ENCODE data around the gene ENPP6. TPM values are rescaled to one million over a fixed set of nuclear protein-coding genes. Genes with fewer than 3 reads are reported as not detected.

ENPP6 gene
- total and polyA plus RNA-seq, 2 experiments from 2014 or later = 0.11 TPM; not detected in 1

DNA sequence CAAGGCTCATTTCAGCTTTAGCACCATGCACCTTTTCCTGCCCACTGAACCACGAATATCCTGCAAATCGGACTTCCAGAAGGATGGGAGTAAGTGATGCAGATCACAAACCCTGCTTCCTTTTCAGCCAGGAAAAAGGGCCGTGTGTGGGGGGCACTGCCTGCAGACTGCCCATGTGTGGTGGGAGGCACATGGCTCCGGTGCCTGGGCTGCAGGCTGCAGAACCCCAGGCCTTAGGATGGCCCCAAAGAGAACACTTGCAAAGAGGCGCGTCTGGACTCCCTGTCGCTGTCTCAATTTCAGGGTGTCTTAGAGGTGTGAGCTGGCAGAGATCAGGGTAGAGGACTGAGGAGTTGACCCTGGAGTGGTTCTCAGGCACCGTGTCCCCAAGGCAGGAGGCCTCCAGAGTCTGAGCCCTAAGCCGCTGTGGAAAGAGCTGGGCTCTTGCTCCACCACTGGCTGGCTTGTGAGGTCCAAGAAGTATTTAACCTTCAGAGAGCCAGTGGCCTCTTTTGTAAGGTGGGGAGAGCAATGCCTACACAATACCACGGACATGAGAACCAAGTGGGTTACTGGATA, 97.0 kb downstream of the ENPP6 start:
- Mint-ChIP-seq H3K9me3 (no peaks in the 10 kb centered on the region), H3K27ac (no peak overlapping the region), H3K27me3 (ENCODE audit: insufficient read depth, low read depth, poor library complexity) (peaks cover 2% of the 10 kb centered on the region), H3K36me3 (ENCODE audit: low read depth) (no peaks in the 10 kb centered on the region), H3K4me3 (no peak overlapping the region), H3K4me1 (no peaks in the 10 kb centered on the region; the same call in 2 of the 3 replicates)
- Histone ChIP-seq H3K27ac (ENCODE audit: low read depth) (no peak overlapping the region), H4K20me1 (replicated peaks; ENCODE audit: insufficient read depth) (no peaks in the 10 kb centered on the region), H3K79me2 (replicated peaks; ENCODE audit: insufficient read depth) (no peaks in the 10 kb centered on the region), H3K9me2 (ENCODE audit: insufficient read depth) (no peaks in the 10 kb centered on the region), H3K4me3 (no peak overlapping the region), H2AFZ (no peak overlapping the region), H3K27me3 (ENCODE audit: insufficient read depth) (no peaks in the 10 kb centered on the region), H3K4me2 (no peak overlapping the region), H3F3A (replicated peaks; ENCODE audit: low read depth) (no peaks in the 10 kb centered on the region), H3K36me3 (ENCODE audit: insufficient read depth) (no peaks in the 10 kb centered on the region), H3K4me1 (ENCODE audit: insufficient read depth) (no peaks in the 10 kb centered on the region)
- DNase-seq (ENCODE audit: low spot score) (no peak), ATAC-seq (no peak)
- TF ChIP-seq ZNF331 (CRISPR knock-in tag; IDR thresholded peaks at IDR 0.05; ENCODE audit: low read depth) (no peak), CREB1 (CRISPR knock-in tag; IDR thresholded peaks at IDR 0.05; ENCODE audit: low read depth) (no peak)

DNA sequence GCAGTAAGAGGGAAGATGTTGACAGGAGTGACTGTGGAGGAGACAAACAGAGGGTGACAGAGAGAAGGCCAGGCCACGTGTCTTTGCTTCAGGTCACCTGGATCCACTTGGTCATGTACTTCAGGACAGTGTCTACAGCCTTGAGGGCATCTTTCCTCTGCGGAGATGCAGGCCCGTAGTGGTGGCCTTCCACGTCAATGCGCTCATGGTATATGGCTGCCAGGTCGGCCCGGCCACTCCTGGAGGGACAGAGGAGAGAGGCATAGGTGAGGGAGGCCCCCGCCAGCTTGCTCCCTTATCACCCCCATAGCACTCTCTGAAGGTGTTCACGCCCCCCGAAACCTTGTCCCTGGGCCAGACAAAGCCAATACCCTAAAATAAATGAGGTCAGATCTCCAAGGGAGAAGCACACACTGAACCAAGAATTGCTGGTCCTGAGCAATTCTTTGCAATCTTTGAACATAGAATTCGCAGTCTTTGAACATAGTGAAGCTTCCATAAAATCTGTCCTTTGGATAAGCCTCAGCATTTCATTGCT, 99.9 kb downstream of the ENPP6 start:
- Mint-ChIP-seq H3K4me3 (no peak overlapping the region), H3K27me3 (ENCODE audit: insufficient read depth, low read depth, poor library complexity) (peaks cover 2% of the 10 kb centered on the region), H3K36me3 (ENCODE audit: low read depth) (no peaks in the 10 kb centered on the region), H3K9me3 (no peaks in the 10 kb centered on the region), H3K27ac (no peak overlapping the region), H3K4me1 (no peaks in the 10 kb centered on the region; the same call in 2 of the 3 replicates)
- Histone ChIP-seq H4K20me1 (replicated peaks; ENCODE audit: insufficient read depth) (no peaks in the 10 kb centered on the region), H3K9me2 (ENCODE audit: insufficient read depth) (no peaks in the 10 kb centered on the region), H3K27me3 (ENCODE audit: insufficient read depth) (no peaks in the 10 kb centered on the region), H3K4me3 (no peak overlapping the region), H3K4me1 (ENCODE audit: insufficient read depth) (no peaks in the 10 kb centered on the region), H2AFZ (no peak overlapping the region), H3K27ac (ENCODE audit: low read depth) (no peak overlapping the region), H3K4me2 (no peak overlapping the region), H3K79me2 (replicated peaks; ENCODE audit: insufficient read depth) (no peaks in the 10 kb centered on the region), H3F3A (replicated peaks; ENCODE audit: low read depth) (no peaks in the 10 kb centered on the region), H3K36me3 (ENCODE audit: insufficient read depth) (no peaks in the 10 kb centered on the region)
- ATAC-seq (no peak), DNase-seq (ENCODE audit: low spot score) (no peak)
- TF ChIP-seq, protein P1, sequence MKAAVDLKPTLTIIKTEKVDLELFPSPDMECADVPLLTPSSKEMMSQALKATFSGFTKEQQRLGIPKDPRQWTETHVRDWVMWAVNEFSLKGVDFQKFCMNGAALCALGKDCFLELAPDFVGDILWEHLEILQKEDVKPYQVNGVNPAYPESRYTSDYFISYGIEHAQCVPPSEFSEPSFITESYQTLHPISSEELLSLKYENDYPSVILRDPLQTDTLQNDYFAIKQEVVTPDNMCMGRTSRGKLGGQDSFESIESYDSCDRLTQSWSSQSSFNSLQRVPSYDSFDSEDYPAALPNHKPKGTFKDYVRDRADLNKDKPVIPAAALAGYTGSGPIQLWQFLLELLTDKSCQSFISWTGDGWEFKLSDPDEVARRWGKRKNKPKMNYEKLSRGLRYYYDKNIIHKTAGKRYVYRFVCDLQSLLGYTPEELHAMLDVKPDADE (IDR thresholded peaks at IDR 0.05) = no peak
- no peak for TF ChIP-seq STAT1 (IDR thresholded peaks at IDR 0.05; ENCODE audit: unreplicated experiment)
- TF ChIP-seq, protein P2, sequence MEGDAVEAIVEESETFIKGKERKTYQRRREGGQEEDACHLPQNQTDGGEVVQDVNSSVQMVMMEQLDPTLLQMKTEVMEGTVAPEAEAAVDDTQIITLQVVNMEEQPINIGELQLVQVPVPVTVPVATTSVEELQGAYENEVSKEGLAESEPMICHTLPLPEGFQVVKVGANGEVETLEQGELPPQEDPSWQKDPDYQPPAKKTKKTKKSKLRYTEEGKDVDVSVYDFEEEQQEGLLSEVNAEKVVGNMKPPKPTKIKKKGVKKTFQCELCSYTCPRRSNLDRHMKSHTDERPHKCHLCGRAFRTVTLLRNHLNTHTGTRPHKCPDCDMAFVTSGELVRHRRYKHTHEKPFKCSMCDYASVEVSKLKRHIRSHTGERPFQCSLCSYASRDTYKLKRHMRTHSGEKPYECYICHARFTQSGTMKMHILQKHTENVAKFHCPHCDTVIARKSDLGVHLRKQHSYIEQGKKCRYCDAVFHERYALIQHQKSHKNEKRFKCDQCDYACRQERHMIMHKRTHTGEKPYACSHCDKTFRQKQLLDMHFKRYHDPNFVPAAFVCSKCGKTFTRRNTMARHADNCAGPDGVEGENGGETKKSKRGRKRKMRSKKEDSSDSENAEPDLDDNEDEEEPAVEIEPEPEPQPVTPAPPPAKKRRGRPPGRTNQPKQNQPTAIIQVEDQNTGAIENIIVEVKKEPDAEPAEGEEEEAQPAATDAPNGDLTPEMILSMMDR (conservative IDR thresholded peaks at IDR 0.05; ENCODE audit: low read depth in 2 of 2) = no peak

DNA sequence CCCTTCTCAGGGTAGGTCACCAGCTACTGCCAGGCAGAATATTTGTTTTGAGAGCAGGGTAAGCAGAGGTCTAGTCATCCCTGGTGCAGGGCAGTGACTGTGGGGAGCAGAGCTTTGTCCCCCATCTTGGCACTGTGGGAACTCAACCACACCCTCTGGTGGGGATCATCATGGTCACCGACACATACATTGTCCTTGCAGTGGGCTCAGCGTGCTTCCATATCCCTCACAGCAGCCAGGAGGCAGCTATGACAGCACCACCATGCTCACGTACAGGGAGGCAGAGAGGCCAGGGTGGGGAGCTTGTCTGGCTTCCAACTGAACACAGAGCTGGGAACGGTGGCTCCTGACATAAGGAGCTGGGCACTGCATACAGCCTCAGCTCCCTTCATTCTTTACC, 102.3 kb downstream of the ENPP6 start:
- no peaks in the 10 kb centered on the region for H3K79me2 ChIP-seq (replicated peaks; ENCODE audit: insufficient read depth)
- no peaks in the 10 kb centered on the region for H4K20me1 ChIP-seq (replicated peaks; ENCODE audit: insufficient read depth)
- no peaks in the 10 kb centered on the region for H3K27me3 Mint-ChIP-seq (ENCODE audit: insufficient read depth, low read depth, poor library complexity)
- H3K4me2 ChIP-seq = no peak overlapping the region
- H3K27ac Mint-ChIP-seq = no peak overlapping the region
- no peaks in the 10 kb centered on the region for H3F3A ChIP-seq (replicated peaks; ENCODE audit: low read depth)
- H2AFZ ChIP-seq = no peak overlapping the region
- no peaks in the 10 kb centered on the region; the same call in 2 of the 3 replicates for H3K4me1 Mint-ChIP-seq
- no peak for TF ChIP-seq JUNB (IDR thresholded peaks at IDR 0.05; ENCODE audit: unreplicated experiment)
- TF ChIP-seq, protein P2 (conservative IDR thresholded peaks at IDR 0.05; ENCODE audit: low read depth in 2 of 2) = peak in 1 of 2 experiments; percentile 41; a peak in 2 of 4 replicates
- no peak overlapping the region for H3K4me3 Mint-ChIP-seq
- no peak for DNase-seq (ENCODE audit: low spot score)
- no peaks in the 10 kb centered on the region for H3K9me2 ChIP-seq (ENCODE audit: insufficient read depth)
- no peaks in the 10 kb centered on the region for H3K36me3 ChIP-seq (ENCODE audit: insufficient read depth)
- H3K9me3 Mint-ChIP-seq = no peaks in the 10 kb centered on the region; the same call in 2 of the 3 replicates
- H3K27me3 ChIP-seq (ENCODE audit: insufficient read depth) = no peaks in the 10 kb centered on the region
- no peaks in the 10 kb centered on the region for H3K36me3 Mint-ChIP-seq (ENCODE audit: low read depth)
- H3K27ac ChIP-seq (ENCODE audit: low read depth) = no peak overlapping the region
- H3K4me1 ChIP-seq (ENCODE audit: insufficient read depth) = no peaks in the 10 kb centered on the region
- no peak overlapping the region for H3K4me3 ChIP-seq
- no peak; the same call in 1 of the 3 replicates for ATAC-seq
